DLD1 (cell line): ENCODE data around the gene OR52H1.

Experiments
- in situ Hi-C: cut with HindIII; loops from 2 replicates; pipeline ENCODE4 v1.10.0; 2017; ENCODE audit warnings: low sequenced_read_pairs

Gene OR52H1

GRCh38 chr11:5536482-5536881, 11.9 kb downstream of the OR52H1 start:
- in situ Hi-C loops = no loop called here

GRCh38 chr11:5534046-5534445, 14.3 kb downstream of the OR52H1 start:
- in situ Hi-C loops = no loop called here

DNA sequence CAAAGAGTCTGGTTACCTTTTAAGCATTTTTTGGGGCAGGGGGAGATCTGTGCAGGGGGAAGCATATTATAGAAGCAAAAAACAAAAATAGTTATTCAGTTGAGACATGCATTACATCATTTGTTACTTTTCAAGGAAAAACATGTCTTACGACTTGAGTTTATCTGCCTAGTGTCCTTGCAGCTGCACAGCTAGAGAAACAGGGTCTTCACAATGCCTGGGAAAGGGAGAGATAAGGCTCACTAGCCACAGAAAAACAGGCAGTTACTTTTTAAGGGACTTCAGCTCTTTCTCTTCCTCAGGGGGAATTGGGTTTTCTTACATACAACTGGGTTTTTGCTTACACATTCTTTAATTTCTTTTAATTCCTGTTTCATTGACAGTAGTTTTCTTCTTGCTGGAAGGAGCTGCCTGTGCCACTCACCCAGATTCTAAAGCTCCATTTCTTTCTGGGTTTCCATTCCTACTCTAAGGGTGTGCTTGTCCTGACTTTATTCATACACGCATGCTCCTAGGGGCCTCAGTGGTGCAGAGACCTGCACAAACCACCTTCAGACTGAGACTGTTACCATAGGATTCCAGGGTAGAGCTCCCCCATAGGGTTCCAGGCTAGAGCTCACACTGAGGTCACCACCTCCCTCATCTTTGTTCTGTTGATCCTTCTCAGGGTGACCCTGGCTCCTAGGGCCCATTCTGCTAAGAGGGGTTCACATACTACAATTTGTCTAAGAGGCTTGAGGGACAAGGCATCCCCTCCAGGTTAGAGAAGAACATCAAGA, 17.1 kb downstream of the OR52H1 start:
- in situ Hi-C loops = no loop called here

DNA sequence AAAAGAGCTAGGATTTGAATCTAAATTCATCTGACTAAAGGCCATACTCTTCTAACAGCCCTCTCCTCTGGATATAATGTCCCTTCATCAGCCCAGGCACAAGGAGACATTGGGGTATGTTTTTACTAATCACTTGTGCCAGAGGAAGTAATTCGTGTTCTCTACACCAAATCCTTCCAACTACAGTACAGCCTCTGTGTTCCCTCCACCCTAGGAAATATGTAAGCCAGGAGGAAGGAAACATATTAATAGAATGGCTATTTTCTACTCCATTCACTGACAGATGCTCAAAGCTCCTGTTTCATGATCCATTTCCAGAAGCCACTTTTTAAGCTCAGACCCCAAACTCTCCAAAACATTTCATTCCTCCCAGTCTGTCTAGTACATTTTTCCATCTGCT, 19.8 kb downstream of the OR52H1 start:
- in situ Hi-C loops = no loop called here

DNA sequence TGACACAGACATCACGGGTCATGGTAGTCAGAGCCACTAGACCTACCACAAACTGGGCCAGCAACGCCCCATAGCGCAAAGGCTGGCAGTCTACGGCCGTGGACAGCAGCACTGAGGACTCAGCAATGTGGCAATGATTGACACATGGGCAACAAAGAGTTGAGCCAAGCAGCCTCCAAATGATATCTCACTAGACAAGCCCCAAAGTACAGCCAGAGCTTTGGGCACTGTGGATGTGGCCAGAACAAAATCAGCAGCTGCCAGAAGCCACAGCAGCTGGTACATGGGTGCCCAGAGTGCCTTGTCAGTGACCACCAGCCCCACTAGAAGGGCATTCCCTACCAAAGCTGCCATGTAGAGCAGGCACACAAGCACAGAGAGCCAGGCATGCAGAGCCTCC, 20.6 kb downstream of the OR52H1 start:
- in situ Hi-C loops = no loop called here

DNA sequence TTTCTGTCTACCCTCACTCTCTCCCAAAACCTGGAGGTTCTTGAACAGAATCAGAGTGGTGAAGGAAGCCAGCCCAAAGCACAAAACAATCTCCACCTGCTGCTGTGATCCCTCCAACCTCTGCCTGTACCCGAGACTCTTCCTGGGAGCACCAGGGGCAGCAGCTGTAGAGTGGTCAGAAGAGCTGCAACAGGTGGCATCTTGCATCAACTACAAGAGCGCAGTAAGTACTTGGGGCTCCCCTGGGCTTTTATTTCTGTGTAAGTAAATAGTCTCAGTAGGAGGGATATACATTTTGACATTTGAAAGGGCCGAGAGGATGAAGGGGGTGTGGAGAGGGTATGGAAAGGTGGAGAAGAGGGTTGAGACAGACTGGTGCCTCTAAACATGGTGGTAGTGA, 23.6 kb downstream of the OR52H1 start:
- in situ Hi-C loops = no loop called here

- in situ Hi-C loops = no loop called here
Observed at GRCh38 chr11:5522308-5522707, 26.0 kb downstream of the OR52H1 start.

DNA sequence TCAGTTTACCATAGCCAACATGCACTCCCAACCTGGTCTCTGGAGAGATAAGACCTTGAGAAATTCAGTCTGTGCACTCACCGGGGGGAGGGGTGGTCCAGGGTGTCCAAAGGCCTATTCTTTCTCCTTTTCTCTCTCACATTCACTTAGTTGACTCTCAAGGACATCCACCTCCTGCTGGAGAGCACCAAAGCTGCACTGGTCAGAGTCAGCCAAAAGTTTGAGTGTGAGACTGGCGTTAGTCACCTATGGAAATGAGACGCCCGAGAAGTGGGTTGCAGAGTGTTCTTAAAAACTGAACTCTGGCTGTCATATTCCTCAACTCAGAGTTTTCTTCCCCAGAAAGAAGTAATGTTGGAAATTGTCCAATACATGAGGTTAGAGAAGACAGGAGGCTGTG, 26.8 kb downstream of the OR52H1 start:
- in situ Hi-C loops = no loop called here

DNA sequence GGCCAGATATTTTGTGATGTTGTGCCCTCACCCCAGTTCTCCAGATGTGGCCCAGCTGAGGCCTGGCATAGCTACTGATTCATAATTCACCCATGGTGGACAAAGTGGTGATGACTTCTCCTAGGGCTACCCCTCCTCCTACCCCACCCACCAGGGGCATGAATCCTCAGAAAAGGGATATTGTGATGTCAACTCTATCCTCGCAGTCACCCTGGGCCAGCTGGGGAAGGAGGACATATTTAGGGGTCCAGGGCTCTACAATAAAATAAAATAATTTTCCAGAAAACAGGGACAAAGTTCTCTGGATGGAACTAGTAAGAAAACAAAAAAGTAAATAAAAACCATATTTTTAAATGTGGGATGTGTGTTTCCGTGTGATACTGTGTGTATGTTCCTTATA, 31.7 kb downstream of the OR52H1 start, which contains the start of gene UBQLNL:
Gene UBQLNL, minus strand, starts transcription at position 101 of the 400 bp plus-strand sequence. CDS start 258 bp downstream, outside the sequence.
- in situ Hi-C loops = no loop called here

DNA sequence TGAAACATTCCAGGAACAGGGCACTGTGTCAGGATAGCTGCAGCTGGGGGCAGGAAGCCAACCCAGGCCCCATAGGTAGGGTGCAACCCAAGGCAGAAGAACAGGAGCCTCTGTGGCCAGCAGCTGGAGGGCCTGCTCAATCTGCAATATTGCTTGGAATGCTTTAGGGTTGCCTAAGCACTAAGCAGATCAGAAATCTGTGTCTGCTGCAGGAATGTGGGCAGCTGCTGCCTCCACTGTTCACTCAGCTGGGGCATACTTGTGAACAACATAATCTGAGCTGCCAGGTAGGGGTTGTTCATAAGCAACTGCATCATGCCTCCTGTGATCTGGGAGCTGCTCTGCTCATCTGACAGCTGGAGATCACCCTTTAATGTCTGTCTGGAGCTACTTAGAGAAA, 33.5 kb downstream of the OR52H1 start:
- in situ Hi-C loops = no loop called here

- in situ Hi-C loops = no loop called here
Observed at GRCh38 chr11:5509803-5510202, 38.5 kb downstream of the OR52H1 start, which contains the start of gene UBQLN3. TSS of gene UBQLN3 (minus strand) at chr11:5509957. CDS start at chr11:5509558, 399 bp downstream.

DNA sequence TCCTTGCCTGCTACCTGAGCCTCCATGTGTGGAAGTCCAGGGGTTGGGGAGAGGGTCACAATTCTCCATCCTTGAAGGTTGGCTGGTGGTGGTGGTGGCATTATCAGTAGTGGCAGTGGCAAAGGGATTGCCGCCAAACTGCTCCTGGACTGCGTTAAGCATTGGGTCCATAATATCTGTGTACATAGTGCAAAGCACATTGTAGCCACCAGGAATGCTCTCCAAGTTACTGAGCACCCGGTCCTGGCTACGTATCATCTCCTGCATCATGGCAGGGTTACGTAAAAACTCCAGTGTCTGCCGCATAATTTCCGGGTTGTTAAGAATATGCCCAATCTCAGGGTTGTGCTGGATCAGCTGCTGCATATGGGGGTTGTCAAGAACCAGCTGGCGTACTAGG, 39.7 kb downstream of the OR52H1 start:
- in situ Hi-C loops = no loop called here

DNA sequence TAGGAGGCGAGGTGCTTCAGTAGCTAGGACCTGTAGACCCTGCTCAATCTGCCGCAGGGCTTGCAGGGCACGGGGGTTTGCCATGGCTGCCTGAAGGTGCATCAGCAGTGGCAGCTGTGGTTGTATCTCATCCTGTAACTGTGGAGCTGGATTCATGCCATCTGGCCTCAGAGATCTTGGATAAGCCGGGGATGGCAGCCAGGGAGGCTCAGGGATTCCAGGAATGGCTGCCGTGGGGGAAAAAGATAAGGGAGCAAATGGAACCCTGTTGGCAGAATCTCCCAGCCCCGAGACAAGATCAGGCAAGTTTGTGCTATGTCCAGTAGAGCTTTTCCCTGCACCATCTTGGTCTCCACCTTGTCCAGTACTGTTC, 40.4 kb downstream of the OR52H1 start:
- in situ Hi-C loops = no loop called here

DNA sequence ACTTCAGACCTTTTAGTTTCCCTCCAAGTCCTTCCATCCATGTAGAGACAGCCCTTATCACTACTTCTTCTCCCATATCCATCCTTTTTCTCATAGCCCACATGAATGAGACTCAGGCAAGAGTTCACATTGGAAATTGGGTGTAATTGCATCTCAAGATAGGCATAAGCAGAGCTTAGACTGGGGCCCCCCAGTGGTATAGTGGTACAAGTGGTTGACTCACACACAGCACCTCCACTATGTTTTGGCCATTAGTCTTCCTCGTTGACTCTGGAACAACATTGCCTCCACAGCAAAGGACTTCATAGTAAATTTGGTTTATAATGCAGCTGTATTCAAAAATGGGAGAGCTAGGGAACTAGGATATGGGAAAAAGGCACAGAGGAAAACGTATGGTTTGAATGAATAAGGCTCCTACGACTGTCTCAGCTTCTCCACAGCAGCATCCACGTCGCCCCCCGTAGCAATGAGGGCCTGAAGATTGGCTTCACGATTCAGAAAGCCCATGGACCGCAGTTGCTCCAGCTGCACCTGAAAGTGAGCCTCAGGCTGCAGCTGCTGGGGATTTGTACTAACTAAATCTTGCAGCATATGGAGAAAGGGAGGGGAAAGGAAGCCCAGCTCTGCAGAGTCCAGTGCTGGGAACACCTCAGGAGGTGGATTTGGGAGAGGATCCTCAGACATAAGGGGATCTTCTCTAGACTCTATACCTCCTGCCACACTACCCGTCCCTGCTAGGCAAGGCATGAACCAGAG, 41.0 kb downstream of the OR52H1 start:
- in situ Hi-C loops = no loop called here

- in situ Hi-C loops = no loop called here
Observed at GRCh38 chr11:5505363-5506048, 42.8 kb downstream of the OR52H1 start.

- in situ Hi-C loops = no loop called here
Observed at GRCh38 chr11:5504403-5504921, 43.9 kb downstream of the OR52H1 start.

GRCh38 chr11:5500393-5500801, 47.9 kb downstream of the OR52H1 start:
- in situ Hi-C loops = no loop called here

DNA sequence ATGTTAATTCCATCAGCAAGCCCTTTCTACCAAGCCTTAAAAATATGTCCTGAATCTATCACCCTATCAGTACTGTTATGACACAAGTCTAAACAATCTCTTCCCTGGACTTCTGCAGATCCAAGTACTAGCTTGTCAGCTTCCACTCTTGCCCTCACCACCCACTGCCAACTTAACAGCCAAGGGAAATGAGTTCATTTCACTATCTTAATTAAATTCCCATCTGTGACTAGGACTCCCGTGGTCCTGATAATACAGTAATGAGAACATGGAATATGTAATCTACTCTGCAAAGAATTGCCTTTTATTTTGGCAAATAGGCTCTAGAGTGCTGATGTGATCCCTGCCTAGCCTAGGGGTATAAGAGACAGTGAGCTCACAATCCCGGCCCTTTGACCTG, 48.7 kb downstream of the OR52H1 start:
- in situ Hi-C loops = no loop called here
